ENCODE measurements around the gene SLC44A1.

The SLC44A1 gene

GRCh38 chr9:105306351-105307140 is 62.1 kb downstream of the SLC44A1 start:
- no peak overlapping the region for H3K4me2 ChIP-seq (ENCODE audit: insufficient read depth, low read length, poor library complexity, severe bottlenecking)
- no peak overlapping the region for H3K4me3 ChIP-seq (ENCODE audit: low read length in 2 of 2)
- H3K4me1 ChIP-seq (ENCODE audit: control insufficient read depth in 2 of 2, insufficient read depth in 1 of 2, low read depth in 1 of 2, low read length in 2 of 2): peaks cover 7 to 10% of the 10 kb centered on the region in 2 donors
- no peak overlapping the region for H2BK120ac ChIP-seq (ENCODE audit: low read depth, low read length)
- H3K27ac ChIP-seq (replicated peaks; ENCODE audit: low read length): no peak overlapping the region
- no peak overlapping the region for H2BK12ac ChIP-seq (ENCODE audit: low read length)
- WGBS, 2 donors (ENCODE audit: extremely low coverage in 2 of 2, insufficient read length in 2 of 2, insufficient replicate concordance in 1 of 2): no CpG with 5 or more reads among the region's 5 CpGs
- H2AK5ac ChIP-seq (ENCODE audit: low read depth, low read length): no peak overlapping the region
- no peak overlapping the region for H3K14ac ChIP-seq (ENCODE audit: low read length)
- DNase-seq (ENCODE audit: low spot score): no peak
- no peaks in the 10 kb centered on the region for H3K27me3 ChIP-seq (ENCODE audit: control insufficient read depth in 3 of 3, insufficient read depth in 3 of 3, low read depth in 1 of 3, low read length in 3 of 3)
- H3K9me3 ChIP-seq (replicated peaks in 1 of 2; ENCODE audit: control insufficient read depth in 2 of 2, insufficient read depth in 1 of 2, low read depth in 1 of 2, low read length in 2 of 2): peaks cover 0 to 1% of the 10 kb centered on the region in 2 donors
- no peak overlapping the region for H3K23ac ChIP-seq (ENCODE audit: low read depth, low read length, poor library complexity)
- no peak overlapping the region for H2BK15ac ChIP-seq (ENCODE audit: low read length)
- no peak overlapping the region for H4K91ac ChIP-seq (ENCODE audit: low read depth, low read length, poor library complexity)
- no peak overlapping the region for H4K8ac ChIP-seq (ENCODE audit: low read depth, low read length)
- no peak overlapping the region for H3K9ac ChIP-seq (ENCODE audit: low read depth, low read length, poor library complexity)
- no peak overlapping the region for H3K4ac ChIP-seq (ENCODE audit: low read length)
- H2AFZ ChIP-seq (ENCODE audit: low read length): no peak overlapping the region
- no peaks in the 10 kb centered on the region for H3K79me1 ChIP-seq (ENCODE audit: low read depth, low read length)
- no peak overlapping the region for H2BK5ac ChIP-seq (ENCODE audit: low read length)
- no peaks in the 10 kb centered on the region for H3K36me3 ChIP-seq (replicated peaks in 1 of 2; ENCODE audit: control insufficient read depth in 2 of 2, insufficient read depth in 2 of 2, low read length in 2 of 2)
- no peak overlapping the region for H3K18ac ChIP-seq (ENCODE audit: low read length)

GRCh38 chr9:105307591-105308130 is 63.2 kb downstream of the SLC44A1 start:
- no peak overlapping the region for H4K91ac ChIP-seq (ENCODE audit: low read depth, low read length, poor library complexity)
- no peak overlapping the region for H2BK12ac ChIP-seq (ENCODE audit: low read length)
- H2AK5ac ChIP-seq (ENCODE audit: low read depth, low read length): no peak overlapping the region

DNA sequence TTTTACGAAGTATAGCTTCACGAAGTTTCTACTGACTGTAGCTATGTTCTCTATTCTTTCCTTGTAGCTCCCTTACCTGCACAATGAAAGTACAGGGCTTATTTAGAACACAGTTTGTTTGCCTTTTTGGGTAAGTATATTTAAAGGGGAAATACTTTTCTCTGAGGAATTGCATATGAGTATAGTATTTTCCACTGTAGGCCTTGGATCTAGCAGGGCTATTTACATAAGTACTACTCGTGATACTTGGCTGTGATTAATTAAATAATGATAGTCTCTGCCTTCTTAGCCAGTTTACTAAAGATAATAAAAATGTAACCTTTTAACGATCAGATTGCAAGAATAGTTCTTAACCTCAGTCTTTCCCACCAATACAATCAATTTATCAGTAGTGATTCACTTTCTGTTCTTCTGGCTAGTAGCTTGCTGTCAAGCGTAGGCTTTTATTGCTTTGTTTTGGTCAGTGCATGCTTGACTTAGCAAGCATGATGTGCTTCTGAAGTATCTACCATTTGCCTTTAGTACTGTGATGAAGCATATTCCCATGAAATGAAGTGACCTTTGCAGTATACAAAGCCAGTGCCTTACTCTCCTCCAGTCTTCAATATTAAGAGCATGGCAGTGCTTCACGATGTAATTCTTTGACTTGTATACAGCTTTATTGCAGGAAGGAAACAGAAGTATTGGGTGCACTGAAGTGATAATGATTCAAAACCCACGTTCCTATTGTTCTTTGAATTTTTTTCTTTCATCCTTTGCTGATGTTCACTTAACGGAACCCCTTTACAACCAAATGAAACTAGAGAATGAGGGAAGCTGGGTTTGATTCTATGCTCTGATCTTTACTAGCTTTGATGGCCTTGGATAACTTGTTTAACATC is 64.2 kb downstream of the SLC44A1 start:
- Histone ChIP-seq H2AFZ (ENCODE audit: low read length) (no peak overlapping the region), H2BK12ac (ENCODE audit: low read length) (no peak overlapping the region), H3K79me1 (ENCODE audit: low read depth, low read length) (no peaks in the 10 kb centered on the region), H3K9ac (ENCODE audit: low read depth, low read length, poor library complexity) (no peak overlapping the region), H3K23ac (ENCODE audit: low read depth, low read length, poor library complexity) (no peak overlapping the region), H4K8ac (ENCODE audit: low read depth, low read length) (no peak overlapping the region), H3K4me1 (ENCODE audit: control insufficient read depth in 2 of 2, insufficient read depth in 1 of 2, low read depth in 1 of 2, low read length in 2 of 2) (peaks cover 7 to 12% of the 10 kb centered on the region in 2 donors), H3K9me3 (replicated peaks in 1 of 2; ENCODE audit: control insufficient read depth in 2 of 2, insufficient read depth in 1 of 2, low read depth in 1 of 2, low read length in 2 of 2) (peaks cover 0 to 1% of the 10 kb centered on the region in 2 donors), H2BK120ac (ENCODE audit: low read depth, low read length) (no peak overlapping the region), H3K14ac (ENCODE audit: low read length) (no peak overlapping the region), H3K27me3 (ENCODE audit: control insufficient read depth in 3 of 3, insufficient read depth in 3 of 3, low read depth in 1 of 3, low read length in 3 of 3) (no peaks in the 10 kb centered on the region), H3K18ac (ENCODE audit: low read length) (no peak overlapping the region), H4K91ac (ENCODE audit: low read depth, low read length, poor library complexity) (no peak overlapping the region), H3K27ac (replicated peaks; ENCODE audit: low read length) (peak overlapping the region; percentile 2), H3K4me3 (ENCODE audit: low read length in 2 of 2) (no peak overlapping the region), H2BK15ac (ENCODE audit: low read length) (no peak overlapping the region), H2BK5ac (ENCODE audit: low read length) (no peak overlapping the region), H2AK5ac (ENCODE audit: low read depth, low read length) (no peak overlapping the region), H3K4ac (ENCODE audit: low read length) (no peak overlapping the region), H3K4me2 (ENCODE audit: insufficient read depth, low read length, poor library complexity, severe bottlenecking) (no peak overlapping the region), H3K36me3 (replicated peaks in 1 of 2; ENCODE audit: control insufficient read depth in 2 of 2, insufficient read depth in 2 of 2, low read length in 2 of 2) (no peaks in the 10 kb centered on the region)
- no peak for DNase-seq (ENCODE audit: low spot score)
- WGBS, 2 donors (ENCODE audit: extremely low coverage in 2 of 2, insufficient read length in 2 of 2, insufficient replicate concordance in 1 of 2): no CpG with 5 or more reads among the region's 8 CpGs

More at GRCh38 chr9:105307591-105308130, 63.2 kb downstream of the SLC44A1 start:
- Histone ChIP-seq H3K9ac (ENCODE audit: low read depth, low read length, poor library complexity) (no peak overlapping the region), H3K4me1 (ENCODE audit: control insufficient read depth in 2 of 2, insufficient read depth in 1 of 2, low read depth in 1 of 2, low read length in 2 of 2) (peaks cover 7 to 10% of the 10 kb centered on the region in 2 donors), H3K36me3 (replicated peaks in 1 of 2; ENCODE audit: control insufficient read depth in 2 of 2, insufficient read depth in 2 of 2, low read length in 2 of 2) (no peaks in the 10 kb centered on the region), H2AFZ (ENCODE audit: low read length) (no peak overlapping the region), H2BK15ac (ENCODE audit: low read length) (no peak overlapping the region), H3K23ac (ENCODE audit: low read depth, low read length, poor library complexity) (no peak overlapping the region), H3K4ac (ENCODE audit: low read length) (no peak overlapping the region), H3K27me3 (ENCODE audit: control insufficient read depth in 3 of 3, insufficient read depth in 3 of 3, low read depth in 1 of 3, low read length in 3 of 3) (no peaks in the 10 kb centered on the region), H3K18ac (ENCODE audit: low read length) (no peak overlapping the region), H3K9me3 (replicated peaks in 1 of 2; ENCODE audit: control insufficient read depth in 2 of 2, insufficient read depth in 1 of 2, low read depth in 1 of 2, low read length in 2 of 2) (peaks cover 0 to 1% of the 10 kb centered on the region in 2 donors), H3K14ac (ENCODE audit: low read length) (no peak overlapping the region), H2BK120ac (ENCODE audit: low read depth, low read length) (no peak overlapping the region), H2BK5ac (ENCODE audit: low read length) (no peak overlapping the region), H3K4me2 (ENCODE audit: insufficient read depth, low read length, poor library complexity, severe bottlenecking) (no peak overlapping the region), H3K79me1 (ENCODE audit: low read depth, low read length) (no peaks in the 10 kb centered on the region), H4K8ac (ENCODE audit: low read depth, low read length) (no peak overlapping the region), H3K27ac (replicated peaks; ENCODE audit: low read length) (no peak overlapping the region), H3K4me3 (ENCODE audit: low read length in 2 of 2) (no peak overlapping the region)
- DNase-seq (ENCODE audit: low spot score): no peak
- WGBS, 2 donors (ENCODE audit: extremely low coverage in 2 of 2, insufficient read length in 2 of 2, insufficient replicate concordance in 1 of 2): no CpG with 5 or more reads among the region's 2 CpGs

- Histone ChIP-seq H2BK120ac (ENCODE audit: low read depth, low read length) (no peak overlapping the region), H3K4me3 (ENCODE audit: low read length in 2 of 2) (no peak overlapping the region), H3K14ac (ENCODE audit: low read length) (no peak overlapping the region), H3K23ac (ENCODE audit: low read depth, low read length, poor library complexity) (no peak overlapping the region), H3K18ac (ENCODE audit: low read length) (no peak overlapping the region), H2AK5ac (ENCODE audit: low read depth, low read length) (no peak overlapping the region), H2BK15ac (ENCODE audit: low read length) (no peak overlapping the region), H3K79me1 (ENCODE audit: low read depth, low read length) (no peaks in the 10 kb centered on the region), H3K27me3 (ENCODE audit: control insufficient read depth in 3 of 3, insufficient read depth in 3 of 3, low read depth in 1 of 3, low read length in 3 of 3) (no peaks in the 10 kb centered on the region), H3K9ac (ENCODE audit: low read depth, low read length, poor library complexity) (no peak overlapping the region), H4K8ac (ENCODE audit: low read depth, low read length) (no peak overlapping the region), H2BK5ac (ENCODE audit: low read length) (no peak overlapping the region), H4K91ac (ENCODE audit: low read depth, low read length, poor library complexity) (no peak overlapping the region), H2BK12ac (ENCODE audit: low read length) (no peak overlapping the region), H3K4me1 (ENCODE audit: control insufficient read depth in 2 of 2, insufficient read depth in 1 of 2, low read depth in 1 of 2, low read length in 2 of 2) (peaks cover 7 to 12% of the 10 kb centered on the region in 2 donors), H3K27ac (replicated peaks; ENCODE audit: low read length) (no peak overlapping the region), H3K9me3 (replicated peaks in 1 of 2; ENCODE audit: control insufficient read depth in 2 of 2, insufficient read depth in 1 of 2, low read depth in 1 of 2, low read length in 2 of 2) (peaks cover 0 to 1% of the 10 kb centered on the region in 2 donors), H3K4me2 (ENCODE audit: insufficient read depth, low read length, poor library complexity, severe bottlenecking) (no peak overlapping the region), H3K36me3 (replicated peaks in 1 of 2; ENCODE audit: control insufficient read depth in 2 of 2, insufficient read depth in 2 of 2, low read length in 2 of 2) (no peaks in the 10 kb centered on the region), H2AFZ (ENCODE audit: low read length) (no peak overlapping the region), H3K4ac (ENCODE audit: low read length) (no peak overlapping the region)
- no peak for DNase-seq (ENCODE audit: low spot score)
- no CpG with 5 or more reads among the region's 3 CpGs for WGBS, 2 donors (ENCODE audit: extremely low coverage in 2 of 2, insufficient read length in 2 of 2, insufficient replicate concordance in 1 of 2)
Measured at GRCh38 chr9:105309531-105309931, 65.1 kb downstream of the SLC44A1 start.
